HG03060 (cell line): ENCODE data around the gene PPL.

Experiments used
- ATAC-seq: cut with Tn5 transposase; IDR thresholded peaks from one replicate; pipeline ENCODE4 v1.9.1; 2021; ENCODE audit warnings: low read depth, moderate number of reproducible peaks; ENCODE audit not compliant: unreplicated experiment

PPL gene

GRCh38 chr16:4870138-4870671 lies 66.7 kb downstream of the PPL start:
- ATAC-seq = no peak

DNA sequence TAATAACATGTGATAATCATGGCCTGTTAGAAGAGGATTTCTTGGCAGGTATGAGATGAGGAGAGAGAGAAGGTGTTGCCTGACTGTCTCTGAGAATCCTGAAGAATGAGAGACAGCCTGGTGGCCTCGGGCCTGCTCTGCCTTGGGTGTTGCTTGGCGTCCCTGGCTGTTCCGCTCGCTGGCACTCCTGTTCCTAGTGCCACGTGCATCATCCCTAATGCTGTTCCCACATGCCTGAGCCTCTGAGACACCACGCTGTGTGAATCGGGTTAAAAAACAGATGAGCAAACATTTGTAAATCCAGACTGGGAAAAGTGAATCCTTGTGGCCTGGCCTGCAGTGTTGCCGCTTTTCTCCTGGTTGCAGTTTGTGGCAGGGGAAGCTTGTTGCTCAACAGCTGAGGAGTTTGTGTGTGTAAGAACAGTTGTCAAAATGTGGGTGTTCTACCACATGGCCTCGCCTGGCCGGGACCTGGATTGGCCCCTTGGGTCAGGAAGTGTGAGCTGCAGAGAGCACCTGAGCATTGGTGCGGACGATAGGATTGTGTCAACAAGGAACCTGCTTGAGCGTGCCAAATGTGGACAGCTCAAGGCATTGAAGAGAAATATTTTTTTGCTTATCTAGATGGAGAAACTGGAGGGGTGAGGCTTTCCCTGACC lies 67.7 kb downstream of the PPL start:
- ATAC-seq = no peak

DNA sequence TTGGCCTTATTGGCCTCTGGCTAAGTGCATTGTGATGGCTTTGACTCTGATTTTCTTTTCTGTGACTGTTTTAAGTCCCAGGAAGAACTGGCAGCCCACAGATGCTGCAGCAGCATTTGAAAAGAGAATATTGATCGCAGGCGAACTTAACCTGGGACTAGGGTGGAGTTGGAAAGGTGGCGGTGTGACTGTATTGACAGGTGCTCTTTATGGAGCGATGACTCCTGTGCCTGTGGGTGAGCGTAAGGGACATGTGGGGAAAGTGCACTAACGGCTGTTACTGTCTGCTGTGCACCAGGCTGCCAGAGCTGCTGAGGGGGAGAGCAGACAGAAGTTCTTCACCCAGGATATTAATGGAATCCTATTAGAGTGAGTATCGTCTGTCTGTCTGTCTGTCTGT lies 68.4 kb downstream of the PPL start:
- no peak for ATAC-seq

DNA sequence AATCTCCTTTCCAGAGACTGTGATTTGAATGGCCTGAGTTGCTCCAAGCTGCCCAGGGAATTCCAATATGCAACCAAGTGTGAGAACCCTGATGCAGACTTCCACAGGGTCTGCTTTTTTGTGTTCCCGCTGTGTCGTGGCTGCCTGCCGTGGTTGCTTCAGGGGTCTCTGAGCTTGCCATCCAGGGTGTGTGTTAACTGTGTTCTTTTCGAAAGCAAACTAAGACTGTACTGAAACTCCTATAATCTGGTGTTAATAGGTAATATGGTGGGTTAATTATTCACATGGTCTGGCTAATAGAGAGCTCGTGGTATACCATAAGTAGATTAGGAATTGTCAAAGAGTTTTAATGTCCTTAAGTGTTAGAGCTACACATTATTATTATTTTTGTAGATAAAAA lies 68.9 kb downstream of the PPL start:
- no peak for ATAC-seq

DNA sequence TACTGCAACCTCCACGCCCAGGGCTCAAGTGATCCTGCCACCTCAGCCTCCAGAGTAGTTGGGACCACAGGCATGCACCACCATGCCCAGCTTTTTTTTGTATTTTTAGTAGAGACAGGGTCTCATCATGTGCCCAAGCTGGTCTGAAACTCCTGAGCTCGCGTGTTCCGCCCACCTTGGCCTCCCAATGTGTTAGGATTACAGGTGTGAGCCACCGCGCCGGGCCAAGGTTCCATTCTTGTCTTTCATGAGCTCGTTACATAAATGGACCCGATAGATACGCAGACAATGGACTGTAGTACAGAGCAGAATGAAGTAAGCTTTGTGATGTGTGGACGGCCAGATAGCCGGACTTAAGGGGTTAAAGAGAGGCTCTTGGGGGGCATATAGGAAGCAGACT lies 70.4 kb downstream of the PPL start:
- no peak for ATAC-seq

GRCh38 chr16:4865231-4865860 lies 71.6 kb downstream of the PPL start:
- ATAC-seq = no peak

- ATAC-seq = no peak
These were observed 72.2 kb downstream of the PPL start for GRCh38 chr16:4864728-4865127.

GRCh38 chr16:4862639-4863038 lies 74.3 kb downstream of the PPL start:
- ATAC-seq = no peak

GRCh38 chr16:4860727-4861342 lies 76.1 kb downstream of the PPL start:
- no peak for ATAC-seq

- ATAC-seq = no peak
These were observed 77.1 kb downstream of the PPL start for GRCh38 chr16:4859900-4860255.

DNA sequence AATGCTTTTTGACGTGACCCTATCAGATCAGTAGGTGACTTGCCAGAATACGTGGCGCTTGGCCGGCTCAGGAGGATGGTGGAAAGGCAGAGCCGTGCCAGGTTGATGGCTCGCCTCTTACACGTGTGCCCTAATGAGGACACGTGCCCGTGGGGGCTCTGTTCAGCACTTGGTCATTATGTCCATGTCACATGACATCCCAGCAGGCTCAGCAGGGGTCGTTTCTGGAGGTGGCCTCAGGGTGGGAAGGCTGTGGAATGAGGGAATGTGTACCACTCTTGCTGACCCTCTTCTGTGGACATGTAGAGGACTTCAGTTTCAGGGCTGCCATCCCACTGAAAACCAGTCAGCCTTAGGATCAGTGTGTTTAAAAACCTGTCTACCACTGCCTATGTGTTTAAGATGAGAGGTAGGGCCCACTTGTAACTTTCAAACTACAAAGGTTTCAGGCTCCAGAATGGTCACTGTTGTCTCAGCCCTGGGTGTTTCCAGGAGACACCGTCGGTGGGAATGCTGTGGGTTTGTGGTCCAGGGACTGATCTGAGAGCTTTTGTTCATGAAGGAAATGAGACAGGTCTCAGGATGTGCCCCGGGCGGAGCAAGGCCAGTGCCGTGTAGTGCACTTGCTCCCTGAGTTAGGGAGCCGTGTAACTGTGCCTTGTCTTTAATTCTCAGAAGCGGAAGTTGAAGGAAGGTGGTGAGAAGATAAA lies 77.6 kb downstream of the PPL start:
- ATAC-seq = no peak

DNA sequence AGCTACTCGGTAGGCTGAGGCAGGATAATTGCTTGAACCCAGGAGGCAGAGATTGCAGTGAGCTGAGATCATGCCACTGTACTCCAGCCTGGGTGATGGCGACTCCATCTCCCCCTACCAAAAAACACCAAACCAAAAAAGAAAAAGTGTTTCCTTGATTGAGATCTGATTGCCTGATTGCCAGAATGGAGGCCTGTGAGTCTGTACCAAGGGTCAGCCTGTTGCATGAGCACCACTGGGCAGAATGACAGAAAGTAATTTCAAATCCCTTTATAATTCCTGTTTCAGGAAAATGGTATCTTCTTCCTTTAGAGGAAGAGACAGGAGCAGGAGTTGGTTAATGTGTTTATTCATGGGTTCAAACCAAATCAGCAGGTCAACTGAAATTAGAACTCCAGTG lies 81.1 kb downstream of the PPL start:
- no peak for ATAC-seq

- ATAC-seq = no peak
These were observed 81.6 kb downstream of the PPL start for GRCh38 chr16:4855371-4855770.

- no peak for ATAC-seq
These were observed 84.6 kb downstream of the PPL start for GRCh38 chr16:4852221-4852872.

DNA sequence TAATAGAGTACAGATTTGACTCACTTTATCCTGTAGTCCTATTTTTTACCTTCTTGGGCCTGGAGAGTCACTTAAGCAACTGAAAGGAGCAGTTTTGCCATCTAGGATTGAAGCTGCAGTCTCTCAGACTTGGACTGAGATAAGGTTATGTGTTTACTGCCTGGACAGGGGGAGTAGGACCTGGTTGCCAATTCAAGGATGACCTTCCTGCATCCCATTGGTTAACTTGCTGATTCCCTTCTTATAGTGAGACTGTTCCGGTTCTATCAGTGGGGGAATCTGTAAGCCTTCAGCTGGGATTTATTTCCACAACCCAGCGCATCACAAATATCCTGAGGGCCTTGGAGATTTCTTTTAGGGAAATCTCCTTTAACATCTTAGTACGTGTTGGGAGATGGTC lies 86.7 kb downstream of the PPL start:
- no peak for ATAC-seq

GRCh38 chr16:4847774-4848587 lies 89.0 kb downstream of the PPL start:
- ATAC-seq = peak; percentile 7

DNA sequence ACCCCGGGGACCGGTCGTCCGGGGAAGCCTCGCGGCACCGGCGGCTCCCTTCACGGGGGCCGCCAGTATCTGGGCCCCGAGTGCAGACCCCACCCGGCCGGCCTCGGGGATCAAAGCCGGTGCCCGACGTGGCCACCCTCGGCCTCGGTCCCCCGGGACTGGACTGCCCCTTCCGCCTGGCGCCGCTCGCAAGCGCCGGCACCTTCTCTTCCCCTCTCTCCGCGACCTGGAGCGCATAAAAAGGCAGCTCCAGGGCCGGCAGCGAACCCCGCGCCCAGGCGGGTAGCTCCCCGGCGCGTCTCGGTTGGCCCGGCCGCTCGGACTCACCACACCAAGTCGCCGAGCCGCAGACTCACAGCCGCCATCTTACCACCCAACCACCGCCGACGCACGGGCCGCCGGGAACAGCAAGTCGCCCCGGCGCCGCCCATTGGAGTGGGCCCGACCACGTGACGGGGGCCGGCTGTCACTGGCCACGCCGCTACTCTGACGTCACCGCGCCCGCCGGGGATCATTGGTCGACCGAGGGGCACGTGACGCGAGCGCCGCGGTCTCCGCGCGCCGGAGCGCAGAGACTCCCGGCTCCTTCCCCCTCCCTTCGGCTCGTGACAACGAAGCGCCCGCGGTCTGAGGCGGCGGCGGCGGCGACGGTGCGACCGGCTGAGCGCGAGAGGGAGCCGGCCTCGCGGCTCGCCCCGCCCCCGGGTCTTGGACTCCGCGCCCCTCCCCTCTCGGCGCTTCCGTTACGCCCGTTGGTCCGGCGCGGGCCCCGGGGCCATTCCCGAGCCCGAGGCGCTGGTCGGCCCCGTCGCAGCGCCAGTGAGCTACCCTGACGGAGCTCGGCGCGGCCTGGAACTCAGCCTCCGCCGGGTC lies 89.8 kb downstream of the PPL start, which contains the start of the genes GLYR1 and UBN1:
GLYR1 (minus strand) TSS at position 388 of the 873 bp plus-strand sequence; CDS start at position 365, 23 bp downstream.
UBN1 (plus strand) TSS at position 581 of the 873 bp plus-strand sequence. CDS start 5,437 bp downstream, outside the sequence.
- ATAC-seq = peak; percentile 66

GRCh38 chr16:4846503-4846900 lies 90.4 kb downstream of the PPL start:
- ATAC-seq = peak; percentile 11

GRCh38 chr16:4840984-4841383 lies 96.0 kb downstream of the PPL start:
- ATAC-seq = no peak
